ENCODE data around the gene PPP1R13L.

Gene PPP1R13L

GRCh38 chr19:45362291-45362690 lies 42.6 kb downstream of the PPP1R13L start:
- DNase-seq = no peak

- DNase-seq = no peak
Measured at GRCh38 chr19:45361608-45362007, 43.3 kb downstream of the PPP1R13L start.

GRCh38 chr19:45358213-45358792 lies 46.6 kb downstream of the PPP1R13L start:
- no peak for DNase-seq

- DNase-seq = no peak
Measured at GRCh38 chr19:45357445-45357783, 47.5 kb downstream of the PPP1R13L start.

GRCh38 chr19:45356760-45357444 lies 48.0 kb downstream of the PPP1R13L start:
- DNase-seq = no peak

- no peak for DNase-seq
Measured at GRCh38 chr19:45355910-45356309, 49.0 kb downstream of the PPP1R13L start.

GRCh38 chr19:45355402-45355801 lies 49.5 kb downstream of the PPP1R13L start:
- no peak for DNase-seq

- DNase-seq = no peak
Measured at GRCh38 chr19:45354241-45354842, 50.5 kb downstream of the PPP1R13L start.

GRCh38 chr19:45352914-45353796 lies 51.7 kb downstream of the PPP1R13L start:
- no peak for DNase-seq

GRCh38 chr19:45352471-45352870 lies 52.4 kb downstream of the PPP1R13L start:
- no peak for DNase-seq

- no peak for DNase-seq
Measured at GRCh38 chr19:45352062-45352461, 52.8 kb downstream of the PPP1R13L start.

- DNase-seq = no peak
Measured at GRCh38 chr19:45351401-45351952, 53.4 kb downstream of the PPP1R13L start.

- no peak for DNase-seq
Measured at GRCh38 chr19:45350477-45351058, 54.3 kb downstream of the PPP1R13L start.

- DNase-seq = no peak
Measured at GRCh38 chr19:45349430-45349941, 55.4 kb downstream of the PPP1R13L start.

- no peak for DNase-seq
Measured at GRCh38 chr19:45349126-45349415, 55.8 kb downstream of the PPP1R13L start.

GRCh38 chr19:45348367-45349125 lies 56.3 kb downstream of the PPP1R13L start:
- DNase-seq = no peak

GRCh38 chr19:45347570-45348366 lies 57.1 kb downstream of the PPP1R13L start:
- no peak for DNase-seq

- no peak for DNase-seq
Measured at GRCh38 chr19:45346449-45346848, 58.4 kb downstream of the PPP1R13L start.

GRCh38 chr19:45345506-45345860 lies 59.4 kb downstream of the PPP1R13L start:
- DNase-seq = no peak

- no peak for DNase-seq
Measured at GRCh38 chr19:45344621-45345505, 60.0 kb downstream of the PPP1R13L start.
